GM21619 (cell line): ENCODE measurements around the gene GPC1.

Experiments
- ATAC-seq: cut with Tn5 transposase; IDR thresholded peaks from one replicate; pipeline ENCODE4 v1.9.1; 2021; ENCODE audit not compliant: unreplicated experiment

Gene GPC1

DNA sequence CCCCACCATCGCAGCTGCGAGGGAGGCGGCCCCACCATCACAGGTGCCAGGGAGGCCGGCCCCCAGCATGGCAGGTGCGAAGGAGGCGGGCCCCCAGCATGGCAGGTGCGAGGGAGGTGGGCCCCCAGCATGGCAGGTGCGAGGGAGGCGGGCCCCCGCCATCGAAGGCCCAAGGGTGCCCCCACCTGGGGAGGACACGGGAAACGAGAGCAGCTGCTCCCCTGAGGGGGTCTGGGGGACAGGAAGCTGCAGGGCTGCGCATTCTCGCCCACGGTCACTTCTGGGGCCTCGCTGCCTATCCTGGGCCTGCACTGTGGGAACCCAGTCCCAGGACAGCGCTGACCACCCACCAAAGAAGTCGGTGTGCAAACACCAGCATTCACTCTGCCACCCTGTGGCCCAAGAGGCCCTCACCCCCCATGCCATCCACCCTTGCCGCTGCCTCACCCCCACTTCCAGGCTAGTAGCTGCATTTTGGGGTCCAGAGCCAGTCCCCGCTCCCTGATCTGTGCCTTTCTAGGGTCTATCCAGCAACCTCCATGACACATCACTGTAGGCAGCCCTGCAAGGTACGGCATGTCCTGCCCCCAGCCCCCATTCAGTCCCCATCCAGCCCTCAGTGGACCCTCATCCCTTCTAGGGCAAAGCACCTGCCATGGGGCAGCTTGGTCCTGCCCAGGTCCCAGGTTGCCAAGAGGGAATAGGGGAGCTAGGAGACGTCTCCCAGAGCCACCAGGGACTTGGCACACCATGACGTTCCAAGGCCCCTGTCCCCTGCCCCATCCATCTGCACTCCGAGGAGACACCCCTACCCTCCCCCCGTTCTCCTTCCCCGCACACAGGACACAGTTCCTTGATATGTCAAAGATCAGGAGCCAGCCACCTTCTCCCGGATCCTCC, 24.0 kb upstream of the GPC1 start:
- ATAC-seq: no peak

DNA sequence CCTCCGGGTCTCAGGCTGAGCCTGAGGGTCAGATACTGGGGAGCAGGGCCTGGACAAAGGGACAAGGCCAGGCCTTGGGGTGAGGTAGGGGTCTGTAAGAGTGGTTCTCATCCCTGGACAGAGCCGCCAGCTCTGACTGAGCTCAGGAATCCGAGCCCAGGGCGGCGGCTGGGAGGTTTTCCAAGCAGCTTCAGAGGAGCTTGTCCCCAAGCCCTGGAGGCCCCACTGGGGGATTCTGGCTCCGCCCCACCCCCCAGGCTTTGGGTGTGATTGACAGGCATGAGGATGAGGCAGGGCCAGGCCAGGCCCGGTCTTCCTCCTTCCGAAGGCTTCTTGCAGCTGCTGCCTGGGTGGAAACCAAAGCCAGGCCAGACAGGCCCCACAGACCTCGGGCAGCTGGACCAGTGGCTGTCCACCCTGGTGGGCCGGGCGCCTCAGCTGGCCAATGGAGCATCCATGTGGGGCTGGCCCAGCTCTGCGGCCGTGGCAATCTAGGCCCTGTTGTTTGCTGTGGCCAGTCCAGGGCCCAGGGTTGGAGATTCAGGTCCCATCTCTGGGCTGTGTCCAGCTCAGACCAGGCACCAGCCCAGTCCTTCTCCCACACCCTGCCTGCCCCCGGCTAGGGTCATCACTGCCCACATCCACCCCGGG, 23.1 kb upstream of the GPC1 start:
- ATAC-seq: no peak

DNA sequence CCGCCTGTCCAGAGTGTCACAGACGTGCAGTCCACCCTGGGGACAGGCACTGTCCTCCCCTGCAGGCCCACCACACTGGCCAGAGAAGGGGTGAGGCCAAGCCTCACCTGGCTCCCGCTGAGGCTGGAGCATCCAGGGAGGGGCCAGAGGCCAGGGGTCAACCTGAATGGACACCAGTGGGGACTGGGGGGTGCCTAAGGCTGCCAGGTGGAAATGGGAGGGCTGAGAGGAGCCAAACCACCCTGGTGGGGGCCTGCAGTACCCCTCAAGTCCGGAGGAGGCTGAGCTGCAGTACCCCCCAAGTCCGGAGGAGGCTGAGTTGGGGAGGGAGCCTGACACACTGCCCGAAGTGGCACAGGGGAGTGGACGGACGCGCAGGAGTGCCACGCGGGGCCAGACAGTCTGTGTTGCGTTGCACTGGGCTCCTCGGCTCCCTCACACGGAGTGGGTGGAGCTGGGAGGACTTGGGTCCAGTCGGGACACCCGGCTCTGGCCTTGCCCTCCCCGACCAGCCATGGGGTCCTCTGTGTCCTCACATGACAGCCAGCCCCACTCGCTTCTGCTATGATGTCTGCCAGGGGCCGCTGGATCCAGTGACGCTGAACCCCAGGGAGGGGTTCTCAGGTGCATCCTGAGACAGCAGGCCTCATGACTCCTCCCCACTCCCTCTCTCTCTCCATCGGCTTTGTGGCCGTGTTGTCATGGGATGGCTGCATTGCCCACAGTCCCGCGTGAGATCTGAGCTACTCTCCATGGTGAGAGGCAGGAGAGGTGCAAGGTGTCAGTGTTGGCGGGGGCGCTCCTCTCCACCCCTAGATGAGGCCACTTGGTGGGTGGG, 22.3 kb upstream of the GPC1 start:
- ATAC-seq: no peak

DNA sequence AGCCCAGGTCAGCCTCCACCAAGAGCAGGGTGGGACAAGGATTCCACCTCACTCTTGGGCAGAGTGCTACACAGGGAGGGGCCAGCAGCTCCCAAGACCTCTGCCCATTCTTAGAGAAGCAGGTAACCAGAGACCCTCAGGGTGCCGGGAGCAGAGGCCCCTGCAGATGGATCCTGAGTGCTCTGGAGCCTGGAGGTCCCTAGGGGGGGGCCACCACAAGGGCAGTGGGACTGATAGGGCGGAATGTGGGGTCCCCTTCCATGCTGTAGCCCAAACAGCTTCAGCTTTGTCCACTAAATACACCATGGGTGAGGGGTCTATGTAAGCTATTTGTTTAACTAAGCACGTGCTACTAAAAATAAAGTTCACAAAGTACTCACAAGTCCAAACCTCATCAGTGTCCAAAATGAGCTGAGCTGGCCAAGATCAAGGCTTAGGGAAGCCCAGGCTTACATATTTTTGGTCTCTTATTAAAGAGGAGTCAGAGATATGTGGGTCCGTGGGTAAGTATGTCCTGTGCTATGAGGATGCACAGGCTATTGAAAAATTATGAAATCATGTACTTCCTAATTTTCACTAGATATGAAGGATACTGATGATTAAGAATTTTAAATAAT, 21.5 kb upstream of the GPC1 start:
- ATAC-seq: no peak

DNA sequence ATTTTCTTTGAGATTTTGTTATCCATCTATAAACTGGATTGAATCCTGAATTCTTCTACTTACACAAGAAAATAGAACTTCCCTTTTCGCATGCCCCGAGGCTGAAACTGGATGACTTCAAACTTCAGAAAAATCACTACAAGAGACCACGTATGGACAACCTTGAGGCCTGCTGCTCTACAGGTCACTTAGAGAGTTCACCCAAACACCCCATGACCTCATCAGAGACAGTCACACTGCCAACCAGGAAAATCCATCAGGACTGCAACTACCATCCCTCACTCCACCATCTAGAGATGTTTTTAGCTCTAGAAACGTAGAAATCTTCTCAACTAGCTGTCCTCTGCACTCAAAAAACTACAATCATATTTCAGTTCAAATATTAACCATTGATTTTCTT, 18.6 kb upstream of the GPC1 start:
- no peak for ATAC-seq

DNA sequence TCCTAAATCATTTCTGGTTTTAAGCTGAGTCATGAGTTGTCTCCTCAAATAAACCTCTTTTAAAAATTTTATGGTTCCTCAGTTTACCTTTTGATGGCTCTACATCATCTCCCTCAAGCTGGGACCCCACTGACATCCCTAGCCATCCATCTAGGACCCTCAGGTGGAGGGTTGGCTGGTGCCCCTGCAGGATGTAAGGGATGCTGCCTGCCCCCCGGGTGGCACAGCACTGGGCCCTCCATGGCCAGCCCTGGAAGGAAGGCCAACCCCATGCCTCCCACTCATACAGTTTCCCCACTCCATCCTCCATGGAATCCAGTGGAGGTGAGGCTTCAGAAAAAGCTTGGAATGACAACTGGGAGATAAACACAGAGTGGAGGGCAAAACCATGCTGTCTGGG, 17.2 kb upstream of the GPC1 start:
- no peak for ATAC-seq

DNA sequence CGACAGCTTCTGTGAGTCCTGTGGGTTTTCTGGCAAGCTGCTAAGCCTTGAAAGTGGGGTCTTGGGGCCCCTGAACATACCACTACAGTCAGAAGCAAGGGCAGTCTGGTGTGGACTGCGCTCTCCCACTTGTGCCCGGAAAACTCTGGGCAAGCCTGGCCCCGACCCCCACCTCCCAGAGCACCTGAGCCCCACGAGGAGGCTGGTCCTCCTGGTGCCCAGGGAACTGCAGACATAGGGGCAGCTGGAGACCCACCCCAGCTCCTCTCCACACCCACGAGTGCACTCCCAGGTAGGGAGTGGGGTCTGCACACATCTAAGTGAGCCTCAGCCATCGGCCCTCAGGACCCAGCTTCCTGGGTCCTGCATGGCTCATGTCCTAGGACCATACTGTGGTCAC, 16.2 kb upstream of the GPC1 start:
- ATAC-seq: no peak

DNA sequence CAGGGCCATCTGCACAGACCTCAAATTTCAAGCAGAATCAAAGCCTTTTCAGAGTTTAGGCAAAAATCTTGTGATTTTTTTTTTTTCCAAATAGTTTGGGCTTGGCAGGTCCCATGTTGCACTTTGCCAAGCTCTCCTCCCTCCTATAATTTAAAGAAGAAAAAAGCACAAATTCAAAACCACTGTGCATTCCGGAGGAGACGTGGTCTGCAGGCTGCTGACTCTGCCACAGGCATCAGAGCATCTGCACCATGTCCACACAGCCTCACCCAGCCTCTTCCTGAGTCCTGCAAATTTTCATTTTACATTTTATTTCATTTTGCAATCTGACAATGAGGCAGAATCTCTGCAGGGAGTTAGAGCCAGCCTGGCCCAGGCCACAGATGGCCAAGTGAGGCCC, 15.7 kb upstream of the GPC1 start:
- no peak for ATAC-seq

DNA sequence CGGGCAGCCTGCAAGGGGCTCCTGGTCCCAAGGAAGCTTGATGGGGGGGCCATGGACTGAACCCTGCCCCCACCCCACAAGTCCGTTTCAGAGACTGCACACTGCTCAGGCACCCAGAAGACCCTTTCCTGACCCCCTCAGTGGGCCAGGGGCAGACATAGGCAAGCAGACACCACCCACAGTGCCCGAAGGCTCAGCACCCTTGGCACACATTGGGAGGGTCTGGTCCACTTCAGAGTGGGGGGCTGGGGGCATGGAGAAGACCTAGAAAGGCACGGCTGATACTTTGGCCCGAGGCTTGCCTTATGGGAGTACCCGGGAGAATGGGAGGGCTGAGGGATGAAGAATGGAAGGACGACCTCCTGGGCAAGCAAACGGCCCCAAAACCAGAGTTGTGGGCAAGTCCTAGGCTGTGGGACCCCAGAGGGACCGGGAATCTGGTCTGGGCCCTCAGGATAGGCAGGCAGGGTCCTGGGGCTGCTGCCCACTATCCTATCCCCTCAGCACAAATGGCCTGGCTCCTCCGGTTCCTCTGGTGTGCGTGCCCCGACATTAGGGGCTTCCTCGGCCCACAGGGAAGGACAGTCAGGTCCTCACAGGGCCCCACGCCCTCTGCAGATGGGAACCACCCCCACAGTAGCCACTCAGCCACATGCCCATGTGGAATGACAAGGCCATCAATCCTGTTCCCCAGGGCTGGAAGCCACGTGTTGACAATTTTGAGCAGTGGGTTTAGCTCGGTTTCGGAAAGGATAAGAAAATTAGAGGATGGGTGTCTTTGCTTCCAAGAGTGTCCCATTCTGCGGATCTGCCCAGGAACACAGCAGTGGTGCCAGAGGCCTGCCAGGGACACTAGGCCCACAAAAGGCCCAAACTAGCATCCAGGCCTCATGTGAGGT, 15.0 kb upstream of the GPC1 start:
- no peak for ATAC-seq

DNA sequence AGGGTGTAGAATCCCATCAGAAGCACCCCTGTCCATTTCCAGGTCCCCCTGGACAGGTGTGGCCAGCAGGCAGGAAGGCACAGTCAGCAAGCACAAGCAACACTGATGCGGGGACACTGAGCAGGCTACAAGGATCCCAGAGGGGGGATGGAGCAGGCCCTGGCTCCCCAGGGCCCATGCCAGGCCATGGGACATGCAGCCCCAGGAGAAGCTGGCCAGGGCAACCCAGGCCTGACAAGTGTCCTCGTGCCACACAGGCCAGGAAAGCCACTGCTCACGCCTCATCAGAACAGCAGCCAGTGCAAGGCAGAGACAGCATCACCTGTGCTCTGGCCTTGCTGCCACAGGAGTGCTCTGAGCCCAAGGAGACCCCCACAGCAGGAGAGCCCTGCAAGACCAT, 14.1 kb upstream of the GPC1 start:
- ATAC-seq: no peak

DNA sequence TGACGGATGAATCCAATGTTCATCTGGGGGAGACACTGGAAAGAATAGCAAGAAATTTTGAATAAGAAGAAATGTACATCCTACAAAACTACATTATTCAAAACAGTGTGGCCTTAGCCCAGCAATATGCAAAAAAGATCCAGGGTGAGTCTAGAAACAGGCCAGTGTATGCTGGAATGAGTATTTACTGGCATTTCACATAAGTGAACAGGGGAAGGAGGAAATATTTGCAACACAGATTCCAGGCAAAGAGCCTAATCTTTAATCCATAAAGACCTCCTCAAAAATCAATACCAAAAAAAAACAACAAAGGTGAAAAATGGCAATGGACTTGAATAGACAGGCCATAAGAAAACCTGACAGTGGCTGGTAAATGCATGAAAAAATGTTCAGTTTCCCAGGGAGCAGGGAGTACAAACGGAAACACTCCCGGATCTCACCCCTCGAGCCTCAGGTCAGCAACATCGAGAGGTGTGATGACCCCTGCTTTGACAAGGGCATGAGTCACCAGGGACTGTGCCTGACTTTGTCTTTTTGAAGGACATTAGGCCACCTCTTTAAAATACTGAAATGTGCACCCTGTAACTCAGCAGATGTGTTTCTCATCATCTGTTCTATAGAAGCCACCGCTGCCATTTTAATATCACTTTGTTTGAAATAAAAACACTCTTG, 12.7 kb upstream of the GPC1 start:
- ATAC-seq: no peak

DNA sequence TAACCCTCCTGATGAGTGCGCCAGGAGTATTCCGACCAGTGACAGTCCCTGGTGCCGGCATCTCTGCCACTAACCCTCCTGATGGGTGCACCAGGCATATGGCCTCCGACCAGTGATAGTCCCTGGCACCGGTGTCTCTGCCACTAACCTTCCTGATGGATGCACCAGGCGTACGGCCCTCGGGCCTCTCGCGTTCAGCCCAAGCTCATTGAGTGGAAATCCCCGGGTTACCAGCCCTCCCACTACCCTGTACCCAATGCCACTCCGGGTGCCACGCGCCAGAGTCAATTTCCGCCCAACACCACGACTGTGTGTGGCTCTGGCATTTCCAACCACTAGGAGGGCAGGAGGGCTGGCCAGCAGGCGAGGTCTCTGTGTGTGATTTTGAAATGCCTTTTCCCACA, 11.7 kb upstream of the GPC1 start:
- ATAC-seq: no peak

DNA sequence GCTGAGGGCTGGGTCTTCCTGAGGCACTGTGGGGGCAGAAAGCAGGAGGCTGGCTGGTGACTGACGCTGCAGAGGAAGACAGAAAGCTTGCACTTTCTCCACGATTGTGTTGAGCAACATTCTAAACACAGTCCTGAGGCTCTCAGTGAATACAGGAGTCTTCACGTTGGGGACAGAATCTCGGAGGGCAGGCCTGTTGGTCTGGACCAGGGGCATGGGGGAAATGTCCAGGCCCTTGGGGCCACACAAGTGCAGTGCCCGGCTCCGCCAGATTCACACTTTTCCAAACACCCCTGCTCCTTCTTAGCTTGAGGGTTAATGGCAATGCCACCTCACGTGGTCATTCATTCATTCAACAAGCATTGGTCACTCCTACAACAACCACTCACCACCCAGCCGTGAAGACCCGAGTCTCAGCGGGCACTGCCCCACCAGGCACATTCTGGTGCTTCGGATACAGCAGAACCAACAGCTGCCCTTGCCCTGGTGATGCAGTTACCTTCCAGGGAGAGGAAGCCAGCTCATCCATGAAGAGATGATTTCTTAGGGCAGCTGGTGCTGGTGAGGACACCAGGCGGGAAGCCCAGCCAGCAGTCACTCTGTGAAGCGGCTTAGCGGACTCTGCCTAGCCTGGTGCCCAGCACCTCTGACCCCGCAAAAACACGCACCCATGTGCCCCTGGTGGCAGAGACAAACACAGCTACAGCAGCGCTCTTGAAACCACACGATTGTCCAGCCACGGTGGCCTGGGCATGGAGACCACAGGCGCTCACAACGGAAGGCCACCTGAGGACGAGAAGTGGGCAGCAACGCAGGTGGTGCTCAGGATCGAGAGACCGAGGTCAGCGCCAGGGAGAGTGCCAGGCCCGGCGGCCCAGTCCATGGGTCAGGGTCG, 10.9 kb upstream of the GPC1 start:
- ATAC-seq: no peak

DNA sequence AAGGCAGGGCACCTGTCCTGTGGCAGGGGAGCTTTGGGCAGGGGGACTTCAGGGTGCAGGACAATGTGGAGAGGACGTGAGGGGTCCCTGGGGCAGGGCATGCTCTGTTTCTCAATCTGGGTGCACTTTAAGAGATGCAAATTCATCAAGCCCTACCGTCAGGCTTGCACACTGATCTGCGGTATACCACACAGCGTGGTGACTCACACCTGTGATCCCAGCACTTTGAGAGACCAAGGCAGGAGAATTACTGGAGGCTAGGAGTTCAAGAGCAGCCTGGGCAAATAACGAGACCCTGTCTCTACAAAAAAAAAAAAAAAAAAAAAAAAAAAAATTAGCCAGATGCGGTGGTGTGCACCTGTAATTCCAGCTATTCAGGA, 10.2 kb upstream of the GPC1 start:
- no peak for ATAC-seq

DNA sequence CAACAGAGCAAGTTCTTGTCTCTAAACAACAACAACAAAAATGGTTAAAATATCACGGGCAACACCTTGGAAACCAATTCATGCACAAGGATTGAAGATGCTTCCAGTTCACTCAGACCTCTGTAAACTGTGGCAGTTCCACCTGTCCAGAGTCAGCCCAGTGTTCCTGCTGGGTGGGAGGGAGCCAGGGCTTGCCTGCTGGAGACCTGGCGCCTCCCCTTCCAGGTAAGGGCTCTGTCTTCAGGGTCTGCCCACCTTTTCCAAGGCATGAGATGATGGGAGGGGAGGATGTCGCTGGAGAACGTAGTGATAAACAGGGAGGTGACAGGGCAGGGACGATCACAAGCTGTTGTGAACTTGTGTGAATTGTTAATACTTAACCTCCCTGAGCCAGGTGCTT, 9.8 kb upstream of the GPC1 start:
- no peak for ATAC-seq

DNA sequence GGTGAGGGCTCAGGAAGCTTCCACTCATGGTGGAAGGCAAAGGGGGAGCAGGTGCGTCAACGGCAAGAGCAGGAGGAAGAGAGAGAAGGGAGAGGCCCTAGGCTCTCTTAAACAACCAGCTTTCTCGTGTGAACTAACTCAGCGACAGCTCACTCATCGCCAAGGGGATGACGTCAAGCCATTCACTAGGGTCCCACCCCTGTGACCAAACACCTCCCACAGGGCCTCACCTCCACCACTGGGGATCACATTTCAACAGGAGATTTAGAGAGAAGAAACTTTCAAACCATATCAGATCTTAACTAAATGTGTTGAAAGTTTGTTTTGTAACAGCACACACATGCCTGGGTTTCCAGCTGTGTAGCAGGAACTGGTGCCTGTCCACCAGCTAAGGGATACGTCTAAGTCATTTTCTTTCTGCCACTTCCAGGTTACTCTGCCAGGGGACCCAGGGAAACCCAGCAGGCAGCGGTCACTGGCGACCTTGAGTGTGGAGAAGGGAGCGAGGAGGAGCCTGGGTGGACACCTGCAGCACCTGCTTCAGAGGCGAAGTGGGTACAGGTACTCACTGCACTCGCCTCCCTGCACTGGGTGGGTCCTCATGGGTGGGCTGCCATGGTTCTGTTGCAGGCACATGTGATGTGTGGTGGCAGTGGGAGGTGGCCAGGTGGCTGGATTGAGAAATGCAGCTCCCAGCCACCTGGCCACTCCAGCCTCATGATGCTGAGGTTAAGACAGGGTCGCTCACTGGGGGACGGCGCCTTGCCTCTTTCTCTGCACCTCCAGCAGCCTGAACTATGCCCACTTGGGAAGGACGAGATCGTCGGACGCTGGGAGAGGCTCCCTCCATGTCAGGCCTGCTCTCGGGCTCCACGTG, 8.4 kb upstream of the GPC1 start:
- no peak for ATAC-seq

DNA sequence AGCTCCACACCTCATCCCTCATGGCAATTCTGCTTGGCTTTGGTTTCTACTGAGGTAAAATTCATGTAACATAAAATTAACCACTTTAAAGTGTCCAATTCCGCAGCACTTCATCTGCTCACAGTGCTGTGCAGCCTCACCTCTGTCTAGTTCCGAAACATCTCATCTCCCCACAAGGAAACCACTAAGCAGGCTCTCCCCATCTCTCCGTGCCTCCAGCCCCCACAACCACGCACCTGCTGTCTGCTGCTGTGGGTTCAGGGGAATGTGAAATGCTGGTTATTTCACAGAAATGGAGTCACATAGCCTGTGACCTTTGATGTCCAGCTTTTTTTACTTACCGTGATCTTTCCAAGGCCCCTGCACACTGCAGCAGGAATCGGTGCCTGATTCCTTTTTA, 7.7 kb upstream of the GPC1 start:
- no peak for ATAC-seq

DNA sequence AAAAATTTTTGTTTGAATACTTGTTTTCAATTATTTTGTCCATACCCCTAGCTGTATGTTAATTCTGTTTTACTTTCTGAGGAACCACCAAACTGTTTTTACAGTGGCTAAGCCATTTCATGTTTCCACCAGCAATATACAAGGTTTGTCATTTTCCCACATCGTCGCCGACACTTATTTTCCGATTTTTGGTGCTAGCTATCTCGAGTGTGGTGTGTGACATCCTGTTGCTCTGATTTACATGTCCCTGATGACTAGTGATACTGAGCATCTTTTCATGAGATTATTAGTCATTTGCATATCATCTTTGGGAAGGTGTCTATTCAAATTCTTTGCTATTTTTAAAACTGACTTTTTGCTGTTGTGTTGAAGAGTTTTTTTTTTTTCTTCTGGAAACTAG, 7.2 kb upstream of the GPC1 start:
- ATAC-seq: no peak
